Upper lobe of left lung (tissue), 6 donors: ENCODE data around the gene FASTKD2. TPM values are rescaled to one million over a fixed set of nuclear protein-coding genes. Genes with fewer than 3 reads are reported as not detected.

Experiments
- ATAC-seq, 2 donors: fragments of 200-7000 bp; cut with Tn5 transposase; one replicate each; pipeline ENCODE4 v1.9.1; 2022; ENCODE audit warnings: mild to moderate bottlenecking in 2 of 2, moderate library complexity in 2 of 2; ENCODE audit not compliant: low FRiP score in 2 of 2
- DNase-seq, 2 donors: peaks; one replicate each; pipeline ENCODE4 v3.0.0-alpha.2; 2019 to 2020
- H3K27ac ChIP-seq, 4 donors: fragments of 200-600 bp; sonication (generic); one replicate each; pipeline ENCODE4 v1.5.1; 2016 to 2019
- H3K27me3 ChIP-seq, 4 donors: fragments of 200-600 bp; sonication (generic); one replicate each; pipeline ENCODE4 v1.5.1; 2017 to 2019
- H3K36me3 ChIP-seq, 4 donors: fragments of 200-600 bp; sonication (generic); one replicate each; pipeline ENCODE4 v1.5.1; 2016 to 2019
- H3K4me1 ChIP-seq, 4 donors: fragments of 200-600 bp; sonication (generic); one replicate each; pipeline ENCODE4 v1.5.1; 2018 to 2019
- H3K4me3 ChIP-seq, 4 donors: fragments of 200-600 bp; sonication (generic); one replicate each; pipeline ENCODE4 v1.5.1; 2017 to 2019; ENCODE audit warnings: mild to moderate bottlenecking in 2 of 4, moderate library complexity in 1 of 4
- H3K9me3 ChIP-seq, 4 donors: fragments of 200-600 bp; sonication (generic); one replicate each; pipeline ENCODE4 v1.5.1; 2018 to 2019
- EP300 ChIP-seq, 4 donors: sonication (generic); formaldehyde crosslinking; IDR thresholded peaks; one replicate each; pipeline ENCODE4 v1.5.1; 2017; ENCODE audit warnings: antibody characterized with exemption in 4 of 4, control low read depth in 2 of 4
- POLR2A ChIP-seq, 4 donors: fragments of 450-650 bp; IDR thresholded peaks; one replicate each; pipeline ENCODE4 v1.5.1; 2016 to 2017; ENCODE audit warnings: antibody characterized with exemption in 4 of 4, mild to moderate bottlenecking in 2 of 4
- POLR2AphosphoS5 ChIP-seq, 2 donors: sonication (generic); formaldehyde crosslinking; IDR thresholded peaks; one replicate each; pipeline ENCODE4 v1.5.1; 2017; ENCODE audit warnings: antibody characterized with exemption in 2 of 2
- WGBS, 2 donors: methylation state at CpG; one replicate each; pipeline ENCODE4 v1.1.5; 2017 to 2018; 5-methylcytosine and 5-hydroxymethylcytosine counted together
- total RNA-seq, 6 donors: library from RNA; depleted of rRNA in 4 of 6; stranded (reverse); fragments of >200 nt in 4 of 6; gene quantifications; one replicate each; pipeline versions ENCODE4 v1.1.0 to v1.2.1, GENCODE V29; 2016 to 2021
- TF ChIP-seq, protein P1 (sequence below), 6 experiments: fragments of 450-650 bp in 4 of 6; fragments of 200-600 bp in 2 of 6; sonication (generic) in 2 of 6; IDR thresholded peaks; one replicate each; pipeline ENCODE4 v1.5.1; 2016 to 2019; ENCODE audit warnings: antibody characterized with exemption in 6 of 6
- donor health status: DM: no; HTN: no; CAD: no; lungs with moderate emphysema.
- donor health status: DM: no; HTN: yes; CAD: no; lungs with severe emphysema.

FASTKD2 gene
- total RNA-seq, 6 donors from 2014 or later = 10.7 to 32.8 (median 21.1) TPM

DNA sequence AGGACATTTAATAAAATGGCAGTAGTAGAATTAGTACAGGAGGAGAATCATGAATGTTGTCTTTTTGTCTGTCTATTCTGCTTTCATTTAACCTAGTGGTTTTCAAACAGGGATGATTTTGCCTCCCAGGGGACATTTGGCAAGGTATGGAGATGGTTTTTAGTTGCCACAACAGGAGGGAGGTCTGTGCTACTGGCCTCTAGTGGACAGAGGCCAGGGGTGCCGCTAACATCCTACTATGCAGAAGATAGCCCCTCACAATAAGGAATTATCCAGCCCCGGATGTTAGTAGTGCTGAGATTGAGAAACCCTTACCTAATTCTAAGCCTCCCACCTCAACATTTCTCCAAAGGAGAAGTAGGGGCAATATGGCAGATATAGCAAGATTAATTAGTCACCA is 18.3 kb downstream of the FASTKD2 start:
- Histone ChIP-seq H3K36me3 (peaks cover 15 to 89% (median 47%) of the 10 kb centered on the region in 4 donors), H3K4me3 (no peak overlapping the region), H3K4me1 (no peaks in the 10 kb centered on the region), H3K27ac (no peak overlapping the region), H3K27me3 (no peaks in the 10 kb centered on the region), H3K9me3 (peaks cover 0 to 4% (median 0%) of the 10 kb centered on the region in 4 donors)
- no peak for DNase-seq
- 85% methylated on average over 2 of the region's 2 CpGs for WGBS, 2 donors
- ATAC-seq = no peak
- TF ChIP-seq POLR2A (IDR thresholded peaks at IDR 0.05) (no peak), POLR2AphosphoS5 (IDR thresholded peaks at IDR 0.05) (no peak), EP300 (IDR thresholded peaks at IDR 0.05) (no peak)
- TF ChIP-seq, protein P1, sequence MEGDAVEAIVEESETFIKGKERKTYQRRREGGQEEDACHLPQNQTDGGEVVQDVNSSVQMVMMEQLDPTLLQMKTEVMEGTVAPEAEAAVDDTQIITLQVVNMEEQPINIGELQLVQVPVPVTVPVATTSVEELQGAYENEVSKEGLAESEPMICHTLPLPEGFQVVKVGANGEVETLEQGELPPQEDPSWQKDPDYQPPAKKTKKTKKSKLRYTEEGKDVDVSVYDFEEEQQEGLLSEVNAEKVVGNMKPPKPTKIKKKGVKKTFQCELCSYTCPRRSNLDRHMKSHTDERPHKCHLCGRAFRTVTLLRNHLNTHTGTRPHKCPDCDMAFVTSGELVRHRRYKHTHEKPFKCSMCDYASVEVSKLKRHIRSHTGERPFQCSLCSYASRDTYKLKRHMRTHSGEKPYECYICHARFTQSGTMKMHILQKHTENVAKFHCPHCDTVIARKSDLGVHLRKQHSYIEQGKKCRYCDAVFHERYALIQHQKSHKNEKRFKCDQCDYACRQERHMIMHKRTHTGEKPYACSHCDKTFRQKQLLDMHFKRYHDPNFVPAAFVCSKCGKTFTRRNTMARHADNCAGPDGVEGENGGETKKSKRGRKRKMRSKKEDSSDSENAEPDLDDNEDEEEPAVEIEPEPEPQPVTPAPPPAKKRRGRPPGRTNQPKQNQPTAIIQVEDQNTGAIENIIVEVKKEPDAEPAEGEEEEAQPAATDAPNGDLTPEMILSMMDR (IDR thresholded peaks at IDR 0.05) = peak in 1 of 6 experiments; percentile 7

DNA sequence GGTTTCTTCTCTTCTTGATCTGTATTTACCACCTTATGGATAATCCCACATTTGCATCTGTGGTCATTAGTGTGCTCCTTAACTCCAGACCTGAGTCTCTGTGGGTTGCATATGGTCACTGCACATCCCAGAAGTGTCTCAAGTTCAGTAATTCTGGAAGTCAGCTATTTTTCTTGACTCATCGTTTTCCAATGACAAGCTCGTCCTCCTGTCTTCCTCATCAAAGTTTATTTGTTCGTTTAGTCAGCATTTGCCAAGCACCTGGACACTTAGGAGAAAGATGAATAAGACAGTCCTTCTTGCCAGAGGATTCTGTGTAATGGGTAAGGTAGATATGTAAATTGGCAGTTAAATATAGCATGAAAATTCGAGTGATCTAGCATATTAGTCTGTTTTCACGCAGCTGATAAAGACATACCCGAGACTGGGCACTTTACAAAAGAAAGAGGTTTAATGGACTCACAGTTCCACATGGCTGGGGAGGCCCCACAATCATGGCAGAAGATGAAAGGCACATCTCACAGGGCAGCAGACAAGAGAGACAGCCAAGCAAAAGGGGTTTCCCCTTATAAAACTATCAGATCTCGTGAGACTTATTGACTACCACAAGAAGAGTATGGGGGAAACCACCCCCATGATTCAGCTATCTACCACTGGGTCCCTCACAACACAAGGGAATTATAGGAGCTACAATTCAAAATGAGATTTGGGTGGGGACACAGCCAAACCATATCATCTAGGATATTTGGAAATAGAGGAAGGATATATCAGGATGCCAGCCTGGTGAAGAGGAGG is 19.4 kb downstream of the FASTKD2 start:
- Histone ChIP-seq H3K4me3 (no peak overlapping the region), H3K36me3 (peaks cover 17 to 91% (median 52%) of the 10 kb centered on the region in 4 donors), H3K27ac (no peak overlapping the region), H3K9me3 (peaks cover 0 to 4% (median 0%) of the 10 kb centered on the region in 4 donors), H3K27me3 (no peaks in the 10 kb centered on the region), H3K4me1 (no peaks in the 10 kb centered on the region)
- TF ChIP-seq, protein P1 (IDR thresholded peaks at IDR 0.05) = no peak
- TF ChIP-seq EP300 (IDR thresholded peaks at IDR 0.05) = no peak
- TF ChIP-seq POLR2AphosphoS5 (IDR thresholded peaks at IDR 0.05) = no peak
- TF ChIP-seq POLR2A (IDR thresholded peaks at IDR 0.05) = no peak
- 92% methylated on average over 7 of the region's 7 CpGs for WGBS, 2 donors
- no peak for ATAC-seq
- no peak for DNase-seq

DNA sequence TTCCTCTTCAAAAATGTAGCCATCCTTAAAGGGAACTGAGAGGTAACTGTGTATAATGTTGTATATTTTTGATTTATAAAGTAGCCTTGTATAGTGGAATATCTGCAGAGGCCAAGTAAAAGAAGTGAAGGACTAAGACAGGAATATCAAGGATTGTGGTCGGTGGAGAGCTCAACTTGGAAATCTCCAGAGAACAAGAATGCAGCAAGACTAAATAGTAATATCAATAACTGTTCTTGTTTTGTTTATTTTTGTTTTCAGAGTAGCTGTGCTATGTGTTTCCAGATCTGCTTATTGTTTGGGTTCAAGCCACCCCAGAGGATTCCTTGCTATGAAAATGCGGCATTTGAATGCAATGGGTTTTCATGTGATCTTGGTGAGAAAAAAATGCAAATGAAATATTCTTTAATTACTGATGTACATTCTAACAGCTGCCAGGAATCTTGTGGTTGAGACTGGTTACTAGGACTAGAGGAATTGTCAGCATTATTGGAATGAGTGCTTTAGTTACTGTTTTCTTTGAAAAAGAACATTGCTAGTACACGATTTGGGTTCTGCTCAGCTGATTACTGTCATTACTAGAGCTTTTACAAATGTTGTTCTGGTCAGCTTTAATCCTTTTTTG is 25.0 kb downstream of the FASTKD2 start:
- Histone ChIP-seq H3K36me3 (peaks cover 25 to 78% (median 46%) of the 10 kb centered on the region in 4 donors), H3K4me1 (no peaks in the 10 kb centered on the region), H3K4me3 (no peak overlapping the region), H3K27me3 (no peaks in the 10 kb centered on the region), H3K9me3 (no peaks in the 10 kb centered on the region), H3K27ac (no peak overlapping the region)
- ATAC-seq (no peak), DNase-seq (no peak)
- TF ChIP-seq EP300 (IDR thresholded peaks at IDR 0.05) = no peak
- no peak for TF ChIP-seq POLR2A (IDR thresholded peaks at IDR 0.05)
- TF ChIP-seq, protein P1 (IDR thresholded peaks at IDR 0.05) = no peak
- no peak for TF ChIP-seq POLR2AphosphoS5 (IDR thresholded peaks at IDR 0.05)
- WGBS, 2 donors = 85 to 87% methylated on average over 3 of the region's 3 CpGs

DNA sequence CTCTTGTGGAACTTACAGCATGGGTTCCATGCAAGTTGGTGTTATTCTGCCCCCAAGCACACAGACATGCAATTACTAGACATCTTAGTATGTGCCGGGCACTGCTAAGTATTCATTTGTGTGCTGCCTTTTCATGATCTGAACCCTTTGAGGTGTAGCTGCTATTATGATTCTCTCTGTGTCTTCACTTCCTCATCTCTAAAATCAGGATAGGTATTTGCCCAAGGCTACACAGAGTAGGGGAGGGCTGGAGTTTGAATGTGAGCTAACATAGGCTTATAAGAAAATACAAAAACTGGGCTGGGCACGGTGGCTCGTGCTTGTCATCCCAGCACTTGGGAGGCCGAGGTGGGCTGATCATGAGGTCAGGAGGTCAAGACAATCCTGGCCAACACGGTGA is 27.2 kb downstream of the FASTKD2 start:
- no peak overlapping the region for H3K4me3 ChIP-seq
- WGBS, 2 donors = 90 to 94% methylated on average over 5 of the region's 5 CpGs
- no peaks in the 10 kb centered on the region for H3K27me3 ChIP-seq
- peaks cover 0 to 4% (median 0%) of the 10 kb centered on the region in 4 donors for H3K4me1 ChIP-seq
- TF ChIP-seq POLR2A (IDR thresholded peaks at IDR 0.05) (no peak), POLR2AphosphoS5 (IDR thresholded peaks at IDR 0.05) (no peak), EP300 (IDR thresholded peaks at IDR 0.05) (no peak)
- TF ChIP-seq, protein P1 (IDR thresholded peaks at IDR 0.05) = no peak
- DNase-seq = no peak
- no peaks in the 10 kb centered on the region for H3K9me3 ChIP-seq
- H3K27ac ChIP-seq = no peak overlapping the region
- peaks cover 17 to 55% (median 36%) of the 10 kb centered on the region in 4 donors for H3K36me3 ChIP-seq
- ATAC-seq = no peak
